SK-N-SH treated with all-trans-retinoic acid at 6 μM for 48 hours (cell line): ENCODE data around the gene KCNH1.

Experiments used
- ARNTL ChIP-seq: fragments of 450-650 bp; formaldehyde crosslinking; IDR thresholded peaks from 2 replicates; pipeline ENCODE4 v1.5.0; 2020; ENCODE audit warnings: low read depth, mild to moderate bottlenecking, moderate library complexity, borderline replicate concordance
- GLIS3 ChIP-seq: fragments of 250-450 bp; sonication (Bioruptor Pico); IDR thresholded peaks from 2 replicates; pipeline ENCODE4 v1.5.0; 2020; ENCODE audit warnings: mild to moderate bottlenecking, moderate library complexity
- OSR1 ChIP-seq: fragments of 250-450 bp; sonication (Bioruptor Pico); IDR thresholded peaks from 2 replicates; pipeline ENCODE4 v1.8.0; 2022; ENCODE audit warnings: moderate library complexity, mild to moderate bottlenecking, inconsistent platforms
- POU6F1 ChIP-seq: fragments of 250-450 bp; sonication (Bioruptor Pico); IDR thresholded peaks from 2 replicates; pipeline ENCODE4 v1.8.0; 2021; ENCODE audit warnings: low read depth, mild to moderate bottlenecking, moderate library complexity, borderline replicate concordance
- RARB ChIP-seq: fragments of 250-450 bp; sonication (Bioruptor Pico); IDR thresholded peaks from 2 replicates; pipeline ENCODE4 v1.8.0; 2021; ENCODE audit warnings: mild to moderate bottlenecking, moderate library complexity
- TCF4 ChIP-seq: fragments of 250-450 bp; sonication (Bioruptor Pico); IDR thresholded peaks from 2 replicates; pipeline ENCODE4 v1.8.0; 2021; ENCODE audit warnings: mild to moderate bottlenecking, moderate library complexity, borderline replicate concordance
- TOX ChIP-seq: fragments of 250-450 bp; sonication (Bioruptor Pico); IDR thresholded peaks from 2 replicates; pipeline ENCODE4 v1.8.0; 2021; ENCODE audit warnings: mild to moderate bottlenecking, moderate library complexity, borderline replicate concordance
- ZFP3 ChIP-seq: fragments of 250-450 bp; sonication (Bioruptor Pico); IDR thresholded peaks from 2 replicates; pipeline ENCODE4 v1.5.0; 2020; ENCODE audit warnings: mild to moderate bottlenecking, moderate library complexity
- ZNF565 ChIP-seq: fragments of 450-650 bp; formaldehyde crosslinking; conservative IDR thresholded peaks from 2 replicates; pipeline ENCODE4 v1.5.0; 2020; ENCODE audit warnings: low read depth, mild to moderate bottlenecking, moderate library complexity
- ZNF70 ChIP-seq: fragments of 450-650 bp; formaldehyde crosslinking; IDR thresholded peaks from 2 replicates; pipeline ENCODE4 v1.5.0; 2020; ENCODE audit warnings: mild to moderate bottlenecking, moderate library complexity
- TF ChIP-seq, protein P1 (sequence below): fragments of 250-450 bp; sonication (Bioruptor Pico); IDR thresholded peaks from 2 replicates; pipeline ENCODE4 v1.5.1; 2020; ENCODE audit warnings: low read depth, mild to moderate bottlenecking, moderate library complexity
- TF ChIP-seq, protein P2 (sequence below): fragments of 250-450 bp; sonication (Bioruptor Pico); IDR thresholded peaks from 2 replicates; pipeline ENCODE4 v1.8.0; 2020; ENCODE audit warnings: mild to moderate bottlenecking, moderate library complexity, borderline replicate concordance

GRCh38 chr1:210790196-210790595 lies 343.8 kb downstream of the KCNH1 start:
- no peak for TF ChIP-seq ZNF565 (CRISPR knock-in tag)
- TF ChIP-seq, protein P1, sequence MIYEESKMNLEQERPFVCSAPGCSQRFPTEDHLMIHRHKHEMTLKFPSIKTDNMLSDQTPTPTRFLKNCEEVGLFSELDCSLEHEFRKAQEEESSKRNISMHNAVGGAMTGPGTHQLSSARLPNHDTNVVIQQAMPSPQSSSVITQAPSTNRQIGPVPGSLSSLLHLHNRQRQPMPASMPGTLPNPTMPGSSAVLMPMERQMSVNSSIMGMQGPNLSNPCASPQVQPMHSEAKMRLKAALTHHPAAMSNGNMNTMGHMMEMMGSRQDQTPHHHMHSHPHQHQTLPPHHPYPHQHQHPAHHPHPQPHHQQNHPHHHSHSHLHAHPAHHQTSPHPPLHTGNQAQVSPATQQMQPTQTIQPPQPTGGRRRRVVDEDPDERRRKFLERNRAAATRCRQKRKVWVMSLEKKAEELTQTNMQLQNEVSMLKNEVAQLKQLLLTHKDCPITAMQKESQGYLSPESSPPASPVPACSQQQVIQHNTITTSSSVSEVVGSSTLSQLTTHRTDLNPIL (CRISPR knock-in tag), result no peak
- no peak for TF ChIP-seq ZFP3 (CRISPR knock-in tag)
- TF ChIP-seq, protein P2, sequence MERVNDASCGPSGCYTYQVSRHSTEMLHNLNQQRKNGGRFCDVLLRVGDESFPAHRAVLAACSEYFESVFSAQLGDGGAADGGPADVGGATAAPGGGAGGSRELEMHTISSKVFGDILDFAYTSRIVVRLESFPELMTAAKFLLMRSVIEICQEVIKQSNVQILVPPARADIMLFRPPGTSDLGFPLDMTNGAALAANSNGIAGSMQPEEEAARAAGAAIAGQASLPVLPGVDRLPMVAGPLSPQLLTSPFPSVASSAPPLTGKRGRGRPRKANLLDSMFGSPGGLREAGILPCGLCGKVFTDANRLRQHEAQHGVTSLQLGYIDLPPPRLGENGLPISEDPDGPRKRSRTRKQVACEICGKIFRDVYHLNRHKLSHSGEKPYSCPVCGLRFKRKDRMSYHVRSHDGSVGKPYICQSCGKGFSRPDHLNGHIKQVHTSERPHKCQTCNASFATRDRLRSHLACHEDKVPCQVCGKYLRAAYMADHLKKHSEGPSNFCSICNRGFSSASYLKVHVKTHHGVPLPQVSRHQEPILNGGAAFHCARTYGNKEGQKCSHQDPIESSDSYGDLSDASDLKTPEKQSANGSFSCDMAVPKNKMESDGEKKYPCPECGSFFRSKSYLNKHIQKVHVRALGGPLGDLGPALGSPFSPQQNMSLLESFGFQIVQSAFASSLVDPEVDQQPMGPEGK (CRISPR knock-in tag), result no peak
- TF ChIP-seq POU6F1 (CRISPR knock-in tag), result no peak
- TF ChIP-seq OSR1, result no peak
- TF ChIP-seq TCF4 (CRISPR knock-in tag), result no peak
- no peak for TF ChIP-seq RARB (CRISPR knock-in tag)
- TF ChIP-seq GLIS3, result no peak
- TF ChIP-seq TOX (CRISPR knock-in tag), result no peak
- no peak for TF ChIP-seq ZNF70
- TF ChIP-seq ARNTL, result no peak
